Head of caudate nucleus (tissue), 42 donors: ENCODE measurements around the gene MEAK7.
A peak's percentile ranks its signal among the peaks of the same experiment; 100 is the strongest.

Experiments used
- DNase-seq, 42 donors: peaks; one replicate each; pipeline versions ENCODE4 v3.0.0 to v3.0.0-alpha.2; 2020 to 2021; ENCODE audit warnings: mixed read lengths in 7 of 42
- intact Hi-C: fragments of 100-400 bp; cut with DNase I; formaldehyde crosslinking; loops from one replicate; pipeline ENCODE4 v1.15.0; 2022

Gene MEAK7, protein sequence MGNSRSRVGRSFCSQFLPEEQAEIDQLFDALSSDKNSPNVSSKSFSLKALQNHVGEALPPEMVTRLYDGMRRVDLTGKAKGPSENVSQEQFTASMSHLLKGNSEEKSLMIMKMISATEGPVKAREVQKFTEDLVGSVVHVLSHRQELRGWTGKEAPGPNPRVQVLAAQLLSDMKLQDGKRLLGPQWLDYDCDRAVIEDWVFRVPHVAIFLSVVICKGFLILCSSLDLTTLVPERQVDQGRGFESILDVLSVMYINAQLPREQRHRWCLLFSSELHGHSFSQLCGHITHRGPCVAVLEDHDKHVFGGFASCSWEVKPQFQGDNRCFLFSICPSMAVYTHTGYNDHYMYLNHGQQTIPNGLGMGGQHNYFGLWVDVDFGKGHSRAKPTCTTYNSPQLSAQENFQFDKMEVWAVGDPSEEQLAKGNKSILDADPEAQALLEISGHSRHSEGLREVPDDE

GRCh38 chr16:84504420-84505248 is at the start of gene MEAK7:
TSS of gene MEAK7 (minus strand) at chr16:84504659. CDS start at chr16:84498086, 6,573 bp downstream.
- peak; percentile 98 to 100 (median 99) for DNase-seq
- intact Hi-C loops = no loop called here

- intact Hi-C loops = no loop called here
- DNase-seq = no peak
Observed at GRCh38 chr16:84553873-84554399, 49.5 kb upstream of the MEAK7 start.

DNA sequence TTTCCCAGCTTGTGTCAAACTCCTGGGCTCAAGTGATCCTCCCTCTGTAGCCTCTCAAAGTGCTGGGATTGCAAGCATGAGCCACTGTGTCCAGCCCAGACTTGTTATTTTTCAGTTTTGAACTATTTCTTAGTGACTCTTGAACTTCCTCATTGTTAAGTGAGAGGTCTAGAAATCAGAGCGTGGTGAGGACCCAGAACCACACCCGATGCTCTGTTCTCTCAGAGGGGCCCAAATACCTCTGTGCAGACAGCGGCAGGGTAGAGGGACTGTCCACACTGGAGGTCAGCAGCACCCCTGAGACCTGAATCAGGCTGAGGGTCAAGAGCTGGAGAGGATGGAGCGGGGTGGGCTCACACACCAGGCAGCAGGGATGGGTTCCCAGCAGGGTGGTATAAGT is 47.7 kb upstream of the MEAK7 start:
- DNase-seq = no peak
- intact Hi-C loops = no loop called here

- intact Hi-C loops = no loop called here
Observed at GRCh38 chr16:84550096-84550495, 45.6 kb upstream of the MEAK7 start.

GRCh38 chr16:84548971-84549844 is 44.7 kb upstream of the MEAK7 start:
- peak in 10 of 42 donors; percentile 7 to 60 (median 38) for DNase-seq
- intact Hi-C loops = no loop called here

More at GRCh38 chr16:84550096-84550495, 45.6 kb upstream of the MEAK7 start:
- no peak for DNase-seq

DNA sequence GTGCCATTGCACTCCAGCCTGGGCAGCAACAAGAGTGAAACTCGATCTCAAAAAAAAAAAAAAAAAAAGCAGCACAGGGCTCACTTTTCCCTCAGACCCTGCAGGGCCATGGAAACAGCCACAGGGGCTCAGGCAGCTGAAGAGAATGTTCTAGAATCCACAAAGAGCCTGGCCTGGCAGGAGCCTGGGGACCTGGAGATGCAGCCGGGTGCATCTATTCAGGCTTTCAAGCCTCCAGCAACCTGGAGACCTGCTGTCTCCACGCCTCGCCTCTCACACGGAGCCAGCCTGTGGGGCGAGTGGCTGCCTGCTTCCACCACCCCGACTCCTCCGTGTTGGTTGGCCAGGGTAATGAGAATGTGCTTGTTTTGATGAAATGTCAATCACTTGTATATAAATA is 44.0 kb upstream of the MEAK7 start:
- intact Hi-C loops = no loop called here

DNA sequence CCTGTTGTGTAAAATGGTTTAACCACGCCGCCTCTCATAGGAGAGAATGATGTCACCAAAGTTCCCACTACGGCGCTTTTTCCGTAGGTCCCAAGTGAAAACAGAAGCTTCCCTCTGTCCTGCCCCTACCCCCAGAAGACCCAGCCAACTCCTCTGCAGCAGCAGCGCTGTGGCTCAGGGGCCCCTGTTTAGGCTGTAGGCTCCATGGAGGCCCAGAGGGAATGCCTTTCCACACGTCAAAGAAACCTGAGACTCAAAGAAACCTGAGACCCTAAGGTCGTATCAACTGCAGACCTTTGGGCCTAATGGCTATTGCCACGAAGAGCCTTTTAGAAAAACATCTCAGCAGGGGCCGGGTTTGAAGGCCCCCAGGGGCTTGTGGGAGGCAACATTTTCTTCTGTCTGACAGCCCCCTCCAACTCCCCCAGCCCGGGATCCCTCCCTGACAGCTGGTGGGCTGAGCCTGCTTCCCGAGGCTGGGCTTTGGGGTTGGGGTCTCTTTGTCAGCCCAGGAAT is 43.1 kb upstream of the MEAK7 start:
- intact Hi-C loops = no loop called here
- no peak for DNase-seq

More for the DNA sequence above, 44.0 kb upstream of the MEAK7 start:
- DNase-seq = peak in 9 of 42 donors; percentile 20 to 48 (median 33)

DNA sequence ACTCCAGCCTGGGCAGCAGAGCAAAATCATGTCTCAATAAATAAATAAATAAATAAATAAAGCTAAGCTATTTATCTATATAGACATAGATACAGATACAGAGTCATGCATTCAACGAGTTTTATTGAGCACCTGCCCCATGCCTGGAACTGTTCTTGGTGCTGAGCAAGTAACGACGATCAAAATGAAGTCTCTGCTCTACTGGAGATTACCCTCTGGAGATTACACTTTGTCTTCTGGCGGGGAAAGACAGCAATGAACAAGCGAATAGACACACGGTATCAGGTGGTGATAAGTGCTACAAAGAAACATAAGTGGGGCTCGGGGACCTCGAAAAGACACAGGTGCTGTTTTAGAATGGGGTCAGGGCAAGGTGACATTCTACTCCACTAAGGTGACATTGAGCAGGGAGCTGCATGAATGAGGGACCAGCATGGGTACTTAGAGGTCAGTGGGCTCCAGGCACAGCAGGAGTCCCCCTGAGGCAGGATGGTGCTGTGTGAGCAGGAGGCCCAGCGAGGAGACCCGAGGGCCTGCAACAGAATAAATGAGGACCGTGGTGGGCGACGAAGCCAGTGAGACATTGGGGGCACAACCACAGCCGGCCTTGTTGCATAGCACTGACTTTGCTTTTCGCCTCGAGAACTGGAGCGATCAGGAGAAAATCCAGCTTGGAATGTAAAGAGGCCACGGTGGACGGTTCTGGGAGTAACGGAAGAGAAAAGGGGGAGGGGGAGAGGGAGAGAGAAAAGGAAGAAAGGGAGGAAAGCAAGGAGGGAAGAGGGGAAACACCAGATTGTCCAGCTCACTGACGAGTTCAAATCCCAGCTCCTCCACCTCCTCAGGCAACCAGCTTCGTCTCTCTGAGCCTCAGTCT is 42.4 kb upstream of the MEAK7 start:
- no peak for DNase-seq
- intact Hi-C loops = no loop called here

- DNase-seq = no peak
- intact Hi-C loops = no loop called here
Observed at GRCh38 chr16:84545114-84545737, 40.8 kb upstream of the MEAK7 start.

DNA sequence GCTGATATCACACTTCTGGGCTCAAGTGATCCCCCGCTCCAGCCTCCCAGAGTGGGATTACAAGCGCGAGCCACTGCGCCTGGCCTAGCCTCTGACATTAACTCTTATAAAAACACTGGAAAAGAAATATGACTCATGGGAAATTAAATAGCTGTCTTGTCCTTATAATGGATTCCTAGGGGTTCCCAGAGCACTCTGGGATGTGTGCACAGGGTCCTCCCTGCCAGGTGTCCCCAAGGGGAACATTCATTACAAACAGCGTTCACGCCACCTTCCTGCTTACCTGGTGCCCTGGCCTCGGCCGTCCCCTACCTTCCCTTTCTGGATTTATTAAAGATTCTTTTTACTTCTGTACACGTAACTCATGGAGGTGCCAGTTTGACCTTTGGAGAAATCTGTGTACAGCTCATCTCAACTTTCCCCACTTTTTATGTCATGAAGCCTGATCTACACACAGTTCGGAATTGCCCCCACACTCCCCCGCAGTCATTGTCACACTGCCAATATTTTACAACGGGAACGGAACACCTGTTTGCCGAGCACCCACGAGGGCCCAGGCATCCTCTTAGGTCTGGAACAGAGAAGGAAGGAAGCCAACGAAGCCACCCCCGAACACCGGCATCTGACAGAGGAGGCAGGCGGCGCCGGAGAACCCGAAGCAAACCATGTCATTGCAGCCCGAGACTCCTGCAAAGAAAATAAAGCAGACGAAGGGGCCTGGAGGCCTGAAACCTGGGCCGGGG is 39.7 kb upstream of the MEAK7 start:
- peak; percentile 52 to 95 (median 82) for DNase-seq
- intact Hi-C loops = no loop called here

DNA sequence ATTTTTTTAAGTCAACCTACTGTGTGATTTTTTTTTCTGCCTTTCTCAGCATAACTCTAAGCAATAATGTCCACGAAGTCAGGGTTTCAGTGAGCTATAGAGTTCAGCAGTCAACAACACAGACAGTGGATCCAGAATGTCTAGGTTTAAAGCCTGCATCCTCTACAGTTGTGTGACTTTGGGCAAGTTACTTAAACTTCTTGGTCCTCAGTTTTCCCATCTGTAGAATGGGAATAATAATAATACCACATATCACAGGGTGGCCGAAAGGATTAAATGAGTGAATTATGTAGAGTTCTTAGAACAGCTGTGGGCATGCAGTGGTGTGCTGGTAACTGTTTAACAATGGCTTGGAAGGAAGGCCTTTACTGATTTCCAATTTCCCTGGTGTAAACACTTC is 38.8 kb upstream of the MEAK7 start:
- intact Hi-C loops = no loop called here
- DNase-seq = no peak

- intact Hi-C loops = no loop called here
- DNase-seq = no peak
Observed at GRCh38 chr16:84541999-84542817, 37.7 kb upstream of the MEAK7 start.

- no peak for DNase-seq
- intact Hi-C loops = no loop called here
Observed at GRCh38 chr16:84540194-84540593, 35.7 kb upstream of the MEAK7 start.

GRCh38 chr16:84538222-84538840 is 33.9 kb upstream of the MEAK7 start:
- intact Hi-C loops = no loop called here
- DNase-seq = no peak

DNA sequence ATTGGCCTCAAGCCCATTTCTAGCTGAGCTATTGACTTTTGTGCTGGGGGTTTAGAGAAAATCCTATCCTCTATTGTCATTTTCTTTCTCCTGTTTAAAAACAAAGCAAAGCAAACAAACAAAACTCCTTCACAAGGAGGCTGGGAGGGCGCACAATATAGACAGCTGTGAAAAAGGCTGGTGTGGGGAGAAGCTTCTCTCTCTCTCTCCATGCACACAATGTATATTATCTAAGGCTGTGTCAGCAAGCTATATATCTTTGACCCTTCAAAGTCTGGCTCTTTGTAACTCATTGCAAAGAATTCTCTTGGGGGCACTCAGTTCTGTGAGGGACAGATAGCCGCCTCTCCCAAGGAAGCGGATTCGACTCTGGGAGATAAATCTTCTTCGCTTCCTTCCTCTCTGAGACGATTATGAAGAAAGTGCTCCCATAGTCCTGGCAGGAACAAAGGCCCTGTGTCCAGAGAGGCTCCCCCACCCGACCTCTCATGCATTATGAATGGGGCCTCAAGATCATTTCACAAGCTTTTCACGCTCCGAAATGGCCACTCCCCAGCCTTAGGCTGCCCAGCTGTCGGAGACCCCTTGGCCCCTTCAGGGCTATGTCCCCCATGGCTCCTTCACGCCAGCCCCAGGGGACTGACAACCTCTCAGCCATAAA is 33.2 kb upstream of the MEAK7 start:
- peak in 8 of 42 donors; percentile 20 to 53 (median 32) for DNase-seq
- intact Hi-C loops = no loop called here
